Smooth muscle cell of bladder (primary cell): ENCODE results near the gene CSGALNACT2. TPM values are rescaled to one million over a fixed set of nuclear protein-coding genes. Genes with fewer than 3 reads are reported as not detected.

Experiments
- total RNA-seq: library from RNA; depleted of rRNA; stranded (reverse); fragments of >200 nt; gene quantifications from 2 replicates; pipeline ENCODE4 v1.2.3, GENCODE V29; 2014

Gene CSGALNACT2
- 27.6 and 34.1 TPM in 2 replicates for total RNA-seq

GRCh38 chr10:43138021-43138756 lies at the start of gene CSGALNACT2:
TSS of gene CSGALNACT2 (plus strand) at chr10:43138445. CDS start at chr10:43155150, 16,705 bp downstream.

Other genes starting within 250 kb of the CSGALNACT2 start
- 0.28 and 0.55 TPM in 2 replicates for gene RET, start 61.4 kb upstream of the CSGALNACT2 start, total RNA-seq
- 1.8 and 3.1 TPM in 2 replicates for gene RASGEF1A, start 128.6 kb downstream of the CSGALNACT2 start, total RNA-seq
- not detected in 2 replicates for gene FXYD4, start 233.2 kb downstream of the CSGALNACT2 start, total RNA-seq